BLaER1 (cell line): ENCODE measurements around the gene ZMPSTE24.

Source experiments
- H3K27ac ChIP-seq: shearing (Covaris generic); formaldehyde crosslinking; 2 replicates; pipeline ENCODE4 v1.8.1; 2022
- H3K27me3 ChIP-seq: shearing (Covaris generic); formaldehyde crosslinking; 2 replicates; pipeline ENCODE4 v1.8.1; 2022
- H3K36me3 ChIP-seq: shearing (Covaris generic); formaldehyde crosslinking; 2 replicates; pipeline ENCODE4 v1.8.1; 2022
- H3K4me1 ChIP-seq: shearing (Covaris generic); formaldehyde crosslinking; 2 replicates; pipeline ENCODE4 v1.8.1; 2022
- H3K4me2 ChIP-seq: shearing (Covaris generic); formaldehyde crosslinking; 2 replicates; pipeline ENCODE4 v1.8.1; 2022
- H3K4me3 ChIP-seq: shearing (Covaris generic); formaldehyde crosslinking; 2 replicates; pipeline ENCODE4 v1.8.1; 2022
- H3K9ac ChIP-seq: shearing (Covaris generic); formaldehyde crosslinking; 2 replicates; pipeline ENCODE4 v1.8.1; 2022
- H3K9me3 ChIP-seq: shearing (Covaris generic); formaldehyde crosslinking; 2 replicates; pipeline ENCODE4 v1.8.1; 2022
- H4K20me1 ChIP-seq: shearing (Covaris generic); formaldehyde crosslinking; 2 replicates; pipeline ENCODE4 v1.8.1; 2022
- Cebpa-rat ChIP-seq: shearing (Covaris generic); IDR thresholded peaks from 2 replicates; pipeline ENCODE4 v1.8.1; 2022

The ZMPSTE24 gene

GRCh38 chr1:40273547-40274166, 15.6 kb downstream of the ZMPSTE24 start:
- no peak overlapping the region for H3K4me3 ChIP-seq
- H4K20me1 ChIP-seq: no peaks in the 10 kb centered on the region
- H3K4me1 ChIP-seq: no peaks in the 10 kb centered on the region
- peaks cover 91% of the 10 kb centered on the region for H3K36me3 ChIP-seq
- no peak for TF ChIP-seq Cebpa-rat
- H3K4me2 ChIP-seq: no peak overlapping the region
- no peak overlapping the region for H3K9ac ChIP-seq
- H3K9me3 ChIP-seq: no peaks in the 10 kb centered on the region
- H3K27me3 ChIP-seq: no peaks in the 10 kb centered on the region
- H3K27ac ChIP-seq: no peak overlapping the region

- TF ChIP-seq Cebpa-rat: no peak
- no peaks in the 10 kb centered on the region for H3K27me3 ChIP-seq
- no peak overlapping the region for H3K9ac ChIP-seq
- no peaks in the 10 kb centered on the region for H4K20me1 ChIP-seq
- H3K9me3 ChIP-seq: no peaks in the 10 kb centered on the region
- H3K4me2 ChIP-seq: no peak overlapping the region
- H3K36me3 ChIP-seq: peaks cover 91% of the 10 kb centered on the region
- H3K4me3 ChIP-seq: no peak overlapping the region
- no peak overlapping the region for H3K27ac ChIP-seq
- no peaks in the 10 kb centered on the region for H3K4me1 ChIP-seq
Measured at GRCh38 chr1:40274331-40274730, 16.3 kb downstream of the ZMPSTE24 start.

GRCh38 chr1:40276122-40276521, 18.1 kb downstream of the ZMPSTE24 start:
- H3K4me1 ChIP-seq: no peaks in the 10 kb centered on the region
- H3K27me3 ChIP-seq: no peaks in the 10 kb centered on the region
- peaks cover 18% of the 10 kb centered on the region; the same call in 1 of the 2 replicates for H4K20me1 ChIP-seq
- H3K4me3 ChIP-seq: no peak overlapping the region
- H3K4me2 ChIP-seq: no peak overlapping the region
- no peak for TF ChIP-seq Cebpa-rat
- H3K27ac ChIP-seq: no peak overlapping the region
- peaks cover 87% of the 10 kb centered on the region for H3K36me3 ChIP-seq
- H3K9ac ChIP-seq: no peak overlapping the region
- no peaks in the 10 kb centered on the region for H3K9me3 ChIP-seq

GRCh38 chr1:40281853-40282252, 23.8 kb downstream of the ZMPSTE24 start:
- no peak overlapping the region for H3K27ac ChIP-seq
- no peak overlapping the region for H3K4me3 ChIP-seq
- no peaks in the 10 kb centered on the region for H3K4me1 ChIP-seq
- no peaks in the 10 kb centered on the region for H3K27me3 ChIP-seq
- peaks cover 22% of the 10 kb centered on the region; the same call in 1 of the 2 replicates for H4K20me1 ChIP-seq
- TF ChIP-seq Cebpa-rat: no peak
- peaks cover 82% of the 10 kb centered on the region for H3K36me3 ChIP-seq
- H3K4me2 ChIP-seq: no peak overlapping the region
- H3K9me3 ChIP-seq: no peaks in the 10 kb centered on the region
- H3K9ac ChIP-seq: no peak overlapping the region

DNA sequence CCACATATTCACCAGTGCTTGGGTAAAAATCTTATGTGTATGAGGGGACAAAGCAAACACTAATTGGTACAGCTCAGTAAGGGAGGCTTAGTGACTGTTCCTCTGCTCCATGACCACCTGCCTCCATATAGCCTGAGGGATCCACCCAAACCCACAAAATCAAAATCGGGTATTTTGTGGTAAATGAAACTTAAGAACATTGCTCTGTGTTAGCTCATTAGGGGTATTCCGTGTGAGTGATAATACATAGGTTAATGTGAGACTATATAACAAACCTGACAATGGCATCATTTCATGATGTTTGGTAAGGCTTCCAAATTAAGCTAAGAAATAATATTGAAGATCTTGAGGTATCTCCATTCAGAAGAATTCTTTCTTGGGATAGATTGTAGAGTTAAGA, 33.3 kb downstream of the ZMPSTE24 start:
- no peak overlapping the region for H3K27ac ChIP-seq
- H3K36me3 ChIP-seq: peaks cover 73% of the 10 kb centered on the region
- no peaks in the 10 kb centered on the region for H3K27me3 ChIP-seq
- no peak overlapping the region for H3K4me2 ChIP-seq
- TF ChIP-seq Cebpa-rat: no peak
- H3K4me3 ChIP-seq: no peak overlapping the region
- H3K9me3 ChIP-seq: no peaks in the 10 kb centered on the region
- H3K4me1 ChIP-seq: peaks cover 12% of the 10 kb centered on the region
- no peaks in the 10 kb centered on the region for H4K20me1 ChIP-seq
- no peak overlapping the region for H3K9ac ChIP-seq

DNA sequence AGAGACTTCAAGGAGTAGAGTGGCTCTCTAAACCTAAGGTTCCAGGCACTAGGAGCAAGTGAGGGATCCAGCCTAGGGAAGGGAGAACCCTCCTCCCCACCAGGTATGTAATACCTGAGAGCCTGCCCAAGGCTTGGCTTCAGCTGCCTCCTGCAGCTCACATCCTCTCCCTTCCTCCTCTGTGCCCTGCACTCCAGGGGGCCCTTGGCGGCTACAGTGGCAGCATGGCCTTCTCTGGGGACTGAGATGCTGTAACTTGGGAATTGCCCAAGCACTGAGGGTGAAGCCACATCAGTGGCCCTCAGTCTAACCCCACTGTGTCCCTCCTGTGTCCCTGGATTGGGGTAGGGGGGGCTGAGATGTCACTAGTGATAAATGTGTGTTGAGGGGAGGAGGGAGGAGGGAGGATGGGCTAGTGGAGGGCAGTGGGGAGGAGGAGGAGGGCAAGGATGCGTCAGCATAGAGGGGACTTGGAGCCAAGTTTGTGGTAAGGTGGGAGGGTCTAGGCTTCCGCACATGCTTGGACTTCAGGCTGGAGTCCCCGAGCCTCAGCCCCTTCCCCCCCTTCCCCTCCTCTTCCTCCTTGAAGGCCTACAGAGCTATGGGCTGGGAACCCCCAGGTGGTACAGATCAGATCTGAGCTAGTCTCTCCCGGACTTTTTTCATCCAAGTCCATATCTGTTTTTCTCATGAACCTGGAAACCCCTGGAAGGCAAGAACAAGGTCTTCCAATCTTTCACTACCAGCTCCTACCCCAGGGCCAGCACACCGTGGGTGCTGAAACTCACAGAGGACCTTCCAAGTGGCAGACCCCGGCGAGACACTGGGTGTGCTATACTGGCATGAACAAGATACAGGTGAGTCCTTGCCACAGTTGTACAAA, 41.6 kb downstream of the ZMPSTE24 start:
- Histone ChIP-seq H3K9ac (no peak overlapping the region), H3K9me3 (no peaks in the 10 kb centered on the region), H3K4me3 (no peak overlapping the region), H4K20me1 (peaks cover 5% of the 10 kb centered on the region; the same call in 1 of the 2 replicates), H3K27ac (no peak overlapping the region), H3K27me3 (no peaks in the 10 kb centered on the region), H3K4me2 (peak overlapping the region; percentile 56), H3K36me3 (peaks cover 13% of the 10 kb centered on the region; the same call in 1 of the 2 replicates), H3K4me1 (peaks cover 25% of the 10 kb centered on the region)
- no peak for TF ChIP-seq Cebpa-rat

DNA sequence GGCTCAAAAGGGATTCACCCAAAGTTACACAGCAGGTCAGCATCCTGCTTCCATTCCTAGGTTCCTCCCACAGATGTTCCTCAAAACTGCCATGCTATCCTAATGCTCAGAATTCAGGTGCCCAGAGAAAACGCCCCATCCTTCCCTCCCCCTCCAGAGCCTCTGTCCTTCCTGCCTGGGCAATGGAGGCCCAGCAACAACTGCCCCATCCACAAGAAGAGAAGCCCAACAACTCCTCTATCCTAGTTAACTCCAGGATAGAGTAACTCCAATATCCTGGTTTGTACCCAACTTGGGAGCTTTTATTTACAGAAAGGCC, 42.2 kb downstream of the ZMPSTE24 start:
- Histone ChIP-seq H3K27ac (no peak overlapping the region), H3K4me1 (peaks cover 25% of the 10 kb centered on the region), H3K4me2 (peak overlapping the region; percentile 56), H4K20me1 (peaks cover 5% of the 10 kb centered on the region; the same call in 1 of the 2 replicates), H3K4me3 (no peak overlapping the region), H3K9me3 (no peaks in the 10 kb centered on the region), H3K9ac (no peak overlapping the region), H3K36me3 (peaks cover 7% of the 10 kb centered on the region; the same call in 1 of the 2 replicates), H3K27me3 (no peaks in the 10 kb centered on the region)
- TF ChIP-seq Cebpa-rat: no peak

GRCh38 chr1:40300651-40301050, 42.6 kb downstream of the ZMPSTE24 start:
- TF ChIP-seq Cebpa-rat: no peak
- Histone ChIP-seq H3K4me1 (peaks cover 25% of the 10 kb centered on the region), H3K27me3 (no peaks in the 10 kb centered on the region), H4K20me1 (peaks cover 5% of the 10 kb centered on the region; the same call in 1 of the 2 replicates), H3K4me3 (no peak overlapping the region), H3K9me3 (no peaks in the 10 kb centered on the region), H3K36me3 (0 out of 2 replicates have a peak, but pooled peaks cover 4% of the 10 kb centered on the region), H3K9ac (no peak overlapping the region), H3K27ac (no peak overlapping the region), H3K4me2 (peak overlapping the region; percentile 56)

DNA sequence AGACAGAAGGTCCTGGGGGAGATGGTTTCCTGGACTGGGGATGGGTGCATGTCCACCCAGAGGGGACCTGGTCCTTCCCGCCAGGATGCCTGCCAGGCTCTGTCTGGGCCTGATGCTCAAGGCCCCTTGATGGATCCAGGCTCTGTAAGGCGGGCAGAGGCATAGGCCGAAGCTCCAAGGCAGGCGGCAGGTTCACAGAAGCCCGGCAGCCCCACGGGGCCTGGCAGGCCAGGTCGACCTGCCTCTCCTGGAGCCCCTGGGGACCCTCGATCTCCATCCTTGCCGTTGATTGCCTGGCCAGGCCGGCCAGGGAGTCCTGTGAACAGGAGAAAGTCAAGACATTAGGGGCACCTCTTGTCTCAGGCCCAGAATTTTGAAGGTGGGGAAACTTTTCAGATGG, 43.0 kb downstream of the ZMPSTE24 start:
- Histone ChIP-seq H3K4me2 (no peak overlapping the region), H3K27me3 (no peaks in the 10 kb centered on the region), H3K4me1 (peaks cover 25% of the 10 kb centered on the region), H3K4me3 (no peak overlapping the region), H3K36me3 (0 out of 2 replicates have a peak, but pooled peaks cover 4% of the 10 kb centered on the region), H3K27ac (no peak overlapping the region), H4K20me1 (peaks cover 5% of the 10 kb centered on the region; the same call in 1 of the 2 replicates), H3K9me3 (no peaks in the 10 kb centered on the region), H3K9ac (no peak overlapping the region)
- TF ChIP-seq Cebpa-rat: no peak
